DND-41 (cell line): ENCODE results near the gene EEF1A1.

Experiments
- EZH2 ChIP-seq: IDR thresholded peaks from 3 replicates; pipeline ENCODE4 v1.6.1; 2012; ENCODE audit warnings: borderline replicate concordance, low read depth, mild to moderate bottlenecking, moderate library complexity, low read length, inconsistent platforms; ENCODE audit not compliant: severe bottlenecking
- TF ChIP-seq, protein P1 (sequence below): IDR thresholded peaks from 2 replicates; pipeline ENCODE4 v1.5.1; 2012; ENCODE audit warnings: borderline replicate concordance, low read length, moderate library complexity, mild to moderate bottlenecking; ENCODE audit not compliant: poor library complexity, severe bottlenecking; ENCODE audit errors: extremely low read depth

DNA sequence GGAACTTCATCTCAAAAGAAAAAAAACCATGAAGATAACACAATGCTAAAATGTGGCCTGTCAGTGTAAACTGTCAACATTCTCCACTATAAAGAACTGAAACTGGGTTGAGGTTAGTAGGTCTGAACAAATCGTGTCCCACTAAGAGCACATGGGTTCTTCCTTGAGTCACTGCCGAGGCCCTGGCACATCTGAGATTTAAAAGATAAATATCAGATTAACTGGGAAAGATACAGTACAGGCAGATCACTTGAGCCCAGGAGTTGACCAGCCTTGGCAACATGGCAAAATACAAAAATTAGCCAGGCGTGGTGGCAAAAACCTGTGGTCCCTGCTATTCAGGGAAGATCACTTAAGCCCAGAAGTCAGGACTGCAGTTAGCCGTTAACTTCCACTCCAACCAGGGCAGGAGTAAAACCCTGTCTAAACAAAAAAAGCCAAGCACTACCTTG lies 5.6 kb downstream of the EEF1A1 start:
- TF ChIP-seq, protein P1, sequence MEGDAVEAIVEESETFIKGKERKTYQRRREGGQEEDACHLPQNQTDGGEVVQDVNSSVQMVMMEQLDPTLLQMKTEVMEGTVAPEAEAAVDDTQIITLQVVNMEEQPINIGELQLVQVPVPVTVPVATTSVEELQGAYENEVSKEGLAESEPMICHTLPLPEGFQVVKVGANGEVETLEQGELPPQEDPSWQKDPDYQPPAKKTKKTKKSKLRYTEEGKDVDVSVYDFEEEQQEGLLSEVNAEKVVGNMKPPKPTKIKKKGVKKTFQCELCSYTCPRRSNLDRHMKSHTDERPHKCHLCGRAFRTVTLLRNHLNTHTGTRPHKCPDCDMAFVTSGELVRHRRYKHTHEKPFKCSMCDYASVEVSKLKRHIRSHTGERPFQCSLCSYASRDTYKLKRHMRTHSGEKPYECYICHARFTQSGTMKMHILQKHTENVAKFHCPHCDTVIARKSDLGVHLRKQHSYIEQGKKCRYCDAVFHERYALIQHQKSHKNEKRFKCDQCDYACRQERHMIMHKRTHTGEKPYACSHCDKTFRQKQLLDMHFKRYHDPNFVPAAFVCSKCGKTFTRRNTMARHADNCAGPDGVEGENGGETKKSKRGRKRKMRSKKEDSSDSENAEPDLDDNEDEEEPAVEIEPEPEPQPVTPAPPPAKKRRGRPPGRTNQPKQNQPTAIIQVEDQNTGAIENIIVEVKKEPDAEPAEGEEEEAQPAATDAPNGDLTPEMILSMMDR = no peak
- no peak for TF ChIP-seq EZH2
